SK-N-SH (cell line): ENCODE data around the gene PTPRG. TPM values are rescaled to one million over a fixed set of nuclear protein-coding genes. Genes with fewer than 3 reads are reported as not detected.

Experiments used
- CTCF ChIA-PET: fragments of 300-600, 350-600 bp; formaldehyde crosslinking; extraction: SDS; loops from one replicate; lab custom pipeline; 2021; lab: Yijun Ruan, JAX
- POLR2A ChIA-PET: fragments of 350-600 bp; sonication (Branson Sonifier 250); formaldehyde crosslinking; extraction: SDS; loops from one replicate; lab custom pipeline; 2020; ENCODE audit warnings: antibody characterized with exemption, inconsistent platforms; lab: Yijun Ruan, JAX
- DNase-seq: peaks from one replicate; pipeline ENCODE4 v3.0.0; 2012
- H2AFZ ChIP-seq: fragments of 200-600 bp; sonication (generic); 2 replicates; pipeline ENCODE4 v1.8.1; 2016; ENCODE audit warnings: antibody characterized with exemption, mild to moderate bottlenecking, low read depth
- H3F3A ChIP-seq: fragments of 200-600 bp; sonication (generic); replicated peaks from 2 replicates; pipeline ENCODE3; 2016; ENCODE audit warnings: antibody characterized with exemption, mild to moderate bottlenecking; ENCODE audit not compliant: insufficient read depth
- H3K27ac ChIP-seq, 2 experiments: fragments of 200-500 bp in 1 of 2; fragments of 200-600 bp in 1 of 2; sonication (Bioruptor generic) in 1 of 2; sonication (generic), shearing (Covaris generic) in 1 of 2; 2 replicates each; pipeline versions ENCODE4 v1.5.1 to v1.6.1; 2014 to 2016; ENCODE audit warnings: low read depth in 2 of 2, inconsistent platforms in 1 of 2, low read length in 1 of 2, mild to moderate bottlenecking in 1 of 2, mixed read lengths in 1 of 2
- H3K27me3 ChIP-seq: fragments of 200-600 bp; sonication (generic), shearing (Covaris generic); 2 replicates; pipeline ENCODE4 v1.6.1; 2016; ENCODE audit warnings: mixed run types; ENCODE audit not compliant: insufficient read depth
- H3K36me3 ChIP-seq, 2 experiments: fragments of 200-500 bp in 1 of 2; fragments of 200-600 bp in 1 of 2; sonication (Bioruptor generic) in 1 of 2; sonication (generic) in 1 of 2; replicated peaks in 1 of 2; 2 replicates each; pipeline versions ENCODE3 to v1.5.1; 2014 to 2016; ENCODE audit warnings: low read length in 1 of 2, mild to moderate bottlenecking in 1 of 2; ENCODE audit not compliant: insufficient read depth in 2 of 2, control insufficient read depth in 1 of 2
- H3K4me1 ChIP-seq, 2 experiments: fragments of 200-500 bp in 1 of 2; fragments of 200-600 bp in 1 of 2; sonication (Bioruptor generic) in 1 of 2; sonication (generic), shearing (Covaris generic) in 1 of 2; 2 replicates each; pipeline versions ENCODE4 v1.5.1 to v1.6.1; 2014 to 2016; ENCODE audit warnings: low read depth in 1 of 2, low read length in 1 of 2, mixed run types in 1 of 2; ENCODE audit not compliant: insufficient read depth in 2 of 2, control insufficient read depth in 1 of 2
- H3K4me2 ChIP-seq: fragments of 200-600 bp; sonication (generic), shearing (Covaris generic); 2 replicates; pipeline ENCODE4 v1.6.1; 2017; ENCODE audit warnings: mixed run types
- H3K4me3 ChIP-seq, 2 experiments: fragments of 200-500 bp in 1 of 2; fragments of 200-600 bp in 1 of 2; sonication (Bioruptor generic) in 1 of 2; sonication (generic), shearing (Covaris generic) in 1 of 2; 2 replicates each; pipeline versions ENCODE4 v1.5.1 to v1.8.1; 2014 to 2016; ENCODE audit warnings: low read depth in 2 of 2, inconsistent platforms in 1 of 2, low read length in 1 of 2, mild to moderate bottlenecking in 1 of 2, mixed read lengths in 1 of 2, moderate library complexity in 1 of 2
- H3K79me2 ChIP-seq: fragments of 200-600 bp; sonication (generic); 2 replicates; pipeline ENCODE4 v1.8.1; 2017; ENCODE audit warnings: mild to moderate bottlenecking; ENCODE audit not compliant: insufficient read depth
- H3K9ac ChIP-seq: fragments of 200-600 bp; sonication (generic); 2 replicates; pipeline ENCODE4 v1.6.1; 2017; ENCODE audit warnings: mixed run types
- H3K9me2 ChIP-seq: fragments of 200-600 bp; sonication (generic); 2 replicates; pipeline ENCODE4 v1.6.1; 2017; ENCODE audit warnings: mixed run types
- H3K9me3 ChIP-seq: fragments of 200-600 bp; sonication (generic); 2 replicates; pipeline ENCODE4 v1.6.1; 2017; ENCODE audit warnings: mixed run types, mild to moderate bottlenecking, moderate library complexity
- H4K20me1 ChIP-seq: fragments of 200-600 bp; sonication (generic); 2 replicates; pipeline ENCODE4 v1.6.1; 2017; ENCODE audit warnings: mild to moderate bottlenecking, mixed run types; ENCODE audit not compliant: insufficient read depth
- FOSL2 ChIP-seq: IDR thresholded peaks from 2 replicates; pipeline ENCODE4 v1.4.0; 2012; ENCODE audit warnings: low read depth, mild to moderate bottlenecking, moderate library complexity, borderline replicate concordance
- FOXJ3 ChIP-seq: sonication (generic); formaldehyde crosslinking; IDR thresholded peaks from 2 replicates; pipeline ENCODE4 v1.5.1; 2020; ENCODE audit warnings: mild to moderate bottlenecking, missing genetic modification reagents
- FOXM1 ChIP-seq: IDR thresholded peaks from 2 replicates; pipeline ENCODE4 v1.4.0; 2012; ENCODE audit warnings: low read depth, mild to moderate bottlenecking
- GATA2 ChIP-seq: sonication (generic); formaldehyde crosslinking; IDR thresholded peaks from 2 replicates; pipeline ENCODE4 v1.5.0; 2020; ENCODE audit warnings: mild to moderate bottlenecking, missing genetic modification reagents
- JUND ChIP-seq: IDR thresholded peaks from 2 replicates; pipeline ENCODE4 v1.4.0; 2012
- MEF2A ChIP-seq: IDR thresholded peaks from 2 replicates; pipeline ENCODE4 v1.4.0; 2012; ENCODE audit warnings: low read depth, borderline replicate concordance
- MXI1 ChIP-seq: IDR thresholded peaks from 2 replicates; pipeline ENCODE4 v1.6.1; 2012; ENCODE audit warnings: mild to moderate bottlenecking, low read depth, low read length, improper control_type of control experiment
- NFIC ChIP-seq: IDR thresholded peaks from 2 replicates; pipeline ENCODE4 v1.4.0; 2012; ENCODE audit warnings: borderline replicate concordance
- NRF1 ChIP-seq: IDR thresholded peaks from 2 replicates; pipeline ENCODE4 v1.6.1; 2012; ENCODE audit warnings: low read depth, mild to moderate bottlenecking, low read length
- POLR2AphosphoS5 ChIP-seq: IDR thresholded peaks from 2 replicates; pipeline ENCODE4 v1.6.1; 2012; ENCODE audit warnings: low read depth, low read length
- RAD21 ChIP-seq: IDR thresholded peaks from 2 replicates; pipeline ENCODE4 v1.6.1; 2012; ENCODE audit warnings: mild to moderate bottlenecking, low read length
- RCOR1 ChIP-seq: fragments of 150-350 bp; IDR thresholded peaks from 2 replicates; pipeline ENCODE4 v1.6.1; 2017; ENCODE audit warnings: antibody characterized with exemption, low read length
- RXRA ChIP-seq: IDR thresholded peaks from 2 replicates; pipeline ENCODE4 v1.4.0; 2012; ENCODE audit warnings: low read depth, mild to moderate bottlenecking, borderline replicate concordance
- TAF1 ChIP-seq: IDR thresholded peaks from 2 replicates; pipeline ENCODE4 v1.6.1; 2012; ENCODE audit warnings: low read depth, mild to moderate bottlenecking, low read length, moderate library complexity, borderline replicate concordance
- TEAD4 ChIP-seq: IDR thresholded peaks from 2 replicates; pipeline ENCODE4 v1.4.0; 2012; ENCODE audit warnings: mild to moderate bottlenecking, borderline replicate concordance; ENCODE audit not compliant: insufficient read depth
- WGBS: methylation state at CpG from one replicate; pipeline ENCODE4 v1.1.6; 2017; ENCODE audit warnings: low lambda C conversion rate; 5-methylcytosine and 5-hydroxymethylcytosine counted together
- polyA plus RNA-seq, 3 experiments: library from polyadenylated mRNA; depleted of rRNA; stranded (reverse); fragments of >200 nt; gene quantifications; 2 replicates each; pipeline ENCODE4 v1.2.3, GENCODE V29; 2012
- TF ChIP-seq, protein P1 (sequence below): IDR thresholded peaks from 2 replicates; pipeline ENCODE4 v1.4.0; 2012; ENCODE audit warnings: low read depth
- TF ChIP-seq, protein P2 (sequence below): fragments of 150-350 bp; IDR thresholded peaks from 2 replicates; pipeline ENCODE4 v1.6.1; 2017; ENCODE audit warnings: antibody characterized with exemption, low read length, low read depth, borderline replicate concordance

The PTPRG gene
- polyA plus RNA-seq, 1 of the 3 experiments (the other 2 are of a cell fraction) = 14.1 TPM

GRCh38 chr3:61899700-61900462 lies 338.5 kb downstream of the PTPRG start (continued):
- TF ChIP-seq FOXJ3 = no peak
- no peak for TF ChIP-seq GATA2 (CRISPR knock-in tag)
- no peak for TF ChIP-seq FOSL2
- no peak for TF ChIP-seq NFIC

DNA sequence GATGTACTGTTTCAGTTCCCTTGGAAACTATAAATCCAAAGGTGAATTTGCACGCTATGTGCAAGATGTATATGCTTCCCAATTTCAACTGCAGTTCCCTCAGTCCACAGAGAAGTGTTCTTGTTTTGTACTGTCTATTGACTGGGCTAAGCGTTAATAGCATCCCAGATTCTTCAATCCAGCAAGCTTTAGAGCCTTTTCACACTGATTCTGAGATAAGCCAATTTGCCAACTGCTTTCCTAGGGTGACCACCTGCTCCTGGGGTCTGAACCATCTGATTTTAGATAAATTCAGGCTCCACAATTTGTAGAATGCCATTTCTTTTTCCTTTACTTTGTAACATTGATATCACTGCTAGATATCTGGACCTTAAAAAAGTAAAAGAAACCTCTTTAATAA lies 340.1 kb downstream of the PTPRG start:
- ChIA-PET POLR2A (no interaction called here), CTCF (interaction anchor here (1.0 to 2.0 kb wide), 2 partner anchors 43 to 230 kb away, joined by 3 to 6 read pairs; no protein-coding TSS in a partner anchor)
- no peak overlapping the region for H3K27ac ChIP-seq
- H3K9me2 ChIP-seq = no peaks in the 10 kb centered on the region
- H3K4me2 ChIP-seq = no peak overlapping the region
- peaks cover 13% of the 10 kb centered on the region; the same call in 1 of the 2 replicates for H4K20me1 ChIP-seq
- no peak for TF ChIP-seq RXRA
- TF ChIP-seq FOXJ3 = no peak
- TF ChIP-seq FOXM1 = no peak
- TF ChIP-seq RCOR1 = no peak
- TF ChIP-seq, protein P1, sequence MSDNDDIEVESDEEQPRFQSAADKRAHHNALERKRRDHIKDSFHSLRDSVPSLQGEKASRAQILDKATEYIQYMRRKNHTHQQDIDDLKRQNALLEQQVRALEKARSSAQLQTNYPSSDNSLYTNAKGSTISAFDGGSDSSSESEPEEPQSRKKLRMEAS = no peak
- no peak for TF ChIP-seq NFIC
- TF ChIP-seq, protein P2, sequence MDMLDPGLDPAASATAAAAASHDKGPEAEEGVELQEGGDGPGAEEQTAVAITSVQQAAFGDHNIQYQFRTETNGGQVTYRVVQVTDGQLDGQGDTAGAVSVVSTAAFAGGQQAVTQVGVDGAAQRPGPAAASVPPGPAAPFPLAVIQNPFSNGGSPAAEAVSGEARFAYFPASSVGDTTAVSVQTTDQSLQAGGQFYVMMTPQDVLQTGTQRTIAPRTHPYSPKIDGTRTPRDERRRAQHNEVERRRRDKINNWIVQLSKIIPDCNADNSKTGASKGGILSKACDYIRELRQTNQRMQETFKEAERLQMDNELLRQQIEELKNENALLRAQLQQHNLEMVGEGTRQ = no peak
- TF ChIP-seq TEAD4 = no peak
- TF ChIP-seq NRF1 = no peak
- no peak for TF ChIP-seq MEF2A
- TF ChIP-seq JUND = no peak
- no peak for TF ChIP-seq TAF1
- TF ChIP-seq POLR2AphosphoS5 = no peak
- TF ChIP-seq MXI1 = no peak
- no peak for TF ChIP-seq RAD21
- peaks cover 5% of the 10 kb centered on the region; the same call in 1 of the 2 replicates for H3K79me2 ChIP-seq
- no peak for DNase-seq
- no peak overlapping the region for H3K9ac ChIP-seq
- WGBS = 96% methylated on average over 2 of the region's 2 CpGs
- H3K4me1 ChIP-seq = peaks cover 6 to 8% of the 10 kb centered on the region in 2 experiments; a peak in 3 of 4 replicates
- no peaks in the 10 kb centered on the region for H3K9me3 ChIP-seq
- H3K36me3 ChIP-seq = no peaks in the 10 kb centered on the region
- no peaks in the 10 kb centered on the region for H3K27me3 ChIP-seq
- no peak overlapping the region for H3K4me3 ChIP-seq
- H2AFZ ChIP-seq = no peak overlapping the region
- peaks cover 3% of the 10 kb centered on the region for H3F3A ChIP-seq
